Body of pancreas (tissue), 4 donors: ENCODE results near the gene NELFCD. TPM values are rescaled to one million over a fixed set of nuclear protein-coding genes. Genes with fewer than 3 reads are reported as not detected.
"Not testable (repeated sequence)": the region's sequence is repeated elsewhere in the genome, so short reads cannot be mapped to it uniquely, and the experiment has no call there.

Experiments
- ATAC-seq: fragments of 150-250 bp; one replicate; pipeline ENCODE4 v1.9.1; 2016
- DNase-seq, 4 donors: peaks; one replicate each; pipeline ENCODE4 v3.0.0-alpha.2; 2019
- H3K27ac ChIP-seq, 4 donors: fragments of 200-600 bp; sonication (generic); 1 replicate in 3 of 4; 2 replicates in 1 of 4; pipeline versions ENCODE4 v1.5.1 to v1.6.1; 2016 to 2019; ENCODE audit warnings: mild to moderate bottlenecking in 1 of 4, mixed read lengths in 1 of 4, moderate library complexity in 1 of 4
- H3K27me3 ChIP-seq, 2 donors: fragments of 200-600 bp; sonication (generic); one replicate each; pipeline ENCODE4 v1.6.0; 2016; ENCODE audit warnings: mild to moderate bottlenecking in 1 of 2
- H3K36me3 ChIP-seq, 2 donors: fragments of 200-600 bp; sonication (generic); replicated peaks in 1 of 2; 2 replicates each; pipeline ENCODE4 v1.5.1; 2016; ENCODE audit warnings: low read depth in 2 of 2; ENCODE audit not compliant: insufficient read depth in 1 of 2
- H3K4me1 ChIP-seq: fragments of 200-600 bp; sonication (generic); one replicate; pipeline ENCODE4 v1.6.0; 2016
- H3K4me3 ChIP-seq, 2 donors: fragments of 200-600 bp; sonication (generic); 1 replicate in 1 of 2; 2 replicates in 1 of 2; pipeline ENCODE4 v1.5.1; 2016 to 2019
- H3K9me3 ChIP-seq, 3 donors: fragments of 200-600 bp; sonication (generic); 1 replicate in 2 of 3; 2 replicates in 1 of 3; pipeline ENCODE4 v1.5.1; 2016
- CTCF ChIP-seq, 7 experiments: fragments of 450-650 bp in 4 of 7; fragments of 200-600 bp in 3 of 7; sonication (generic) in 3 of 7; IDR thresholded peaks; one replicate each; pipeline ENCODE4 v1.5.1; 2016 to 2019; ENCODE audit warnings: antibody characterized with exemption in 7 of 7
- POLR2A ChIP-seq, 3 donors: fragments of 450-650 bp; IDR thresholded peaks; one replicate each; pipeline ENCODE4 v1.6.1; 2016; ENCODE audit warnings: antibody characterized with exemption in 3 of 3, mild to moderate bottlenecking in 2 of 3
- WGBS, 2 donors: methylation state at CpG; one replicate each; pipeline ENCODE4 v1.1.5; 2017; 5-methylcytosine and 5-hydroxymethylcytosine counted together
- intact Hi-C: fragments of 100-400 bp; cut with DNase I; formaldehyde crosslinking; loops from one replicate; pipeline ENCODE4 v1.15.1; 2023
- total RNA-seq, 2 donors: library from RNA; depleted of rRNA; stranded (reverse); fragments of >200 nt; gene quantifications; one replicate each; pipeline ENCODE4 v1.1.0, GENCODE V29; 2016

Gene NELFCD
- total RNA-seq, 2 donors from 2014 or later, result 35.9 to 45.9 TPM

- Histone ChIP-seq H3K9me3 (no peaks in the 10 kb centered on the region), H3K27ac (no peak overlapping the region), H3K27me3 (no peaks in the 10 kb centered on the region), H3K4me3 (no peak overlapping the region), H3K4me1 (peaks cover 21% of the 10 kb centered on the region), H3K36me3 (peaks cover 0 to 15% of the 10 kb centered on the region in 2 donors)
- TF ChIP-seq POLR2A (IDR thresholded peaks at IDR 0.05) (no peak), CTCF (IDR thresholded peaks at IDR 0.05) (no peak)
- ATAC-seq (no peak), DNase-seq (no peak)
- 85 to 93% methylated on average over 3 of the region's 3 CpGs for WGBS, 2 donors
- intact Hi-C loops, result no loop called here
These were observed 54.3 kb downstream of the NELFCD start for GRCh38 chr20:59035381-59035780.

GRCh38 chr20:59037386-59037785 lies 56.3 kb downstream of the NELFCD start:
- Histone ChIP-seq H3K36me3 (peaks cover 0 to 15% of the 10 kb centered on the region in 2 donors), H3K27ac (no peak overlapping the region), H3K4me1 (peaks cover 28% of the 10 kb centered on the region), H3K4me3 (no peak overlapping the region), H3K27me3 (no peaks in the 10 kb centered on the region), H3K9me3 (no peaks in the 10 kb centered on the region)
- WGBS, 2 donors, result 90 to 93% methylated on average over 12 of the region's 12 CpGs
- intact Hi-C loops, result no loop called here
- TF ChIP-seq POLR2A (IDR thresholded peaks at IDR 0.05) (no peak), CTCF (IDR thresholded peaks at IDR 0.05) (no peak)
- ATAC-seq, result no peak
- DNase-seq, result no peak

GRCh38 chr20:59039233-59039632 lies 58.2 kb downstream of the NELFCD start:
- Histone ChIP-seq H3K27ac (no peak overlapping the region), H3K36me3 (peaks cover 0 to 15% of the 10 kb centered on the region in 2 donors), H3K4me3 (no peak overlapping the region), H3K27me3 (no peaks in the 10 kb centered on the region), H3K9me3 (no peaks in the 10 kb centered on the region), H3K4me1 (peaks cover 28% of the 10 kb centered on the region)
- DNase-seq (no peak), ATAC-seq (no peak)
- intact Hi-C loops, result no loop called here
- 69 to 78% methylated on average over 1 of the region's 1 CpG for WGBS, 2 donors
- no peak for TF ChIP-seq CTCF (IDR thresholded peaks at IDR 0.05)

GRCh38 chr20:59040667-59041066 lies 59.6 kb downstream of the NELFCD start:
- Histone ChIP-seq H3K36me3 (peaks cover 0 to 8% of the 10 kb centered on the region in 2 donors), H3K4me1 (peaks cover 28% of the 10 kb centered on the region), H3K9me3 (no peaks in the 10 kb centered on the region), H3K4me3 (no peak overlapping the region), H3K27me3 (no peaks in the 10 kb centered on the region), H3K27ac (no peak overlapping the region)
- DNase-seq, result no peak
- intact Hi-C loops, result no loop called here
- ATAC-seq, result no peak
- TF ChIP-seq POLR2A (IDR thresholded peaks at IDR 0.05), result no peak
- no peak for TF ChIP-seq CTCF (IDR thresholded peaks at IDR 0.05)
- 79 to 81% methylated on average over 5 of the region's 5 CpGs for WGBS, 2 donors

GRCh38 chr20:59041487-59041886 lies 60.4 kb downstream of the NELFCD start:
- H3K27me3 ChIP-seq, ATAC-seq, intact Hi-C loops, H3K27ac ChIP-seq, H3K4me3 ChIP-seq, DNase-seq, H3K36me3 ChIP-seq, H3K9me3 ChIP-seq: not testable (repeated sequence)
- peaks cover 28% of the 10 kb centered on the region for H3K4me1 ChIP-seq
- WGBS, 2 donors, result 84 to 91% methylated on average over 16 of the region's 16 CpGs
